ENCODE results near the gene NDUFB8.
"Not testable (repeated sequence)": the region's sequence is repeated elsewhere in the genome, so short reads cannot be mapped to it uniquely, and the experiment has no call there.

The NDUFB8 gene

DNA sequence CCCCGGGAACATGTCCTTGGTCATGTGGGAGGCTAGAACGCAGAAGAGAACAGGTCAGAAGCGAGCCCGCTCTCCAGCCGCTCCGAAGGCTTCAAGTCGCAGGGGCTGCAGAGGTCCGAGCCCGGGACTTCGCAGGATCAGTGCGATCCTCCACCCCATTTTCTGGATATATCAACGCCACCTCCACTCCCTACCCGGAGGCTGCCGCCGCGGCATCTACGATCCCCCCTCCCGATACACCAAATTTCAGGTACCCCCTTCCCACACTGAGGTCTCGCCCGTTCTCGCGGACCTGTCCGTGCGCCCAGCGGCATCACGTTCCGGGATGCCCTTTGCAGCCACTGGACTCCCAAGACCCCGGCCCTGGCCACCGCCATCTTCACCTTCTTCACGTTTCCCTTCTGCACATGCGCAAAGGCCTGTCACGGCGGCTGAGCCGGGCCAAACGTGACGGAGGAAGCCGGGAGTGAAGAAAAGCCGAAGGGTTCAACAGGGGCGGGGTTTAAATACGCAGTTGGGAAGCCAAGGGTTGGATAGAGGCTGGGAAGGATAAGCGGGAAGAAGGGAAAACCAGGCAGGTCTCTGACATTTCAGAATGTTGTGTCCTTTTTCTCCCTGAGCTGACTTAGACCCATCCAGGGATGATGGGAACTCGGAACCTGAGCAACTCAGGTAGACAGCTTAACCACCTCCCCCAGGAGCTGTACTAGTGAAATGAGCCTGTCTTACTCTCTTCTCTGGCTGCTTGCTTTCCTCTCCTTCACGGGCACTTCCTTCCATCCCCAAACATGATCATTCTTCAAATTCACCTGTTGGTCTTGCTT is at the start of gene NDUFB8:
Gene NDUFB8 (minus strand): TSS at position 397 of the 824 bp plus-strand sequence. CDS start 20 bp downstream, at position 377.
- in situ Hi-C loops (cut with MboI; ENCODE audit: low pct_unique_long_range_greater_than_20kb, low sequenced_read_pairs, unreplicated experiment) = no loop called here
- TF ChIP-seq, protein P1, sequence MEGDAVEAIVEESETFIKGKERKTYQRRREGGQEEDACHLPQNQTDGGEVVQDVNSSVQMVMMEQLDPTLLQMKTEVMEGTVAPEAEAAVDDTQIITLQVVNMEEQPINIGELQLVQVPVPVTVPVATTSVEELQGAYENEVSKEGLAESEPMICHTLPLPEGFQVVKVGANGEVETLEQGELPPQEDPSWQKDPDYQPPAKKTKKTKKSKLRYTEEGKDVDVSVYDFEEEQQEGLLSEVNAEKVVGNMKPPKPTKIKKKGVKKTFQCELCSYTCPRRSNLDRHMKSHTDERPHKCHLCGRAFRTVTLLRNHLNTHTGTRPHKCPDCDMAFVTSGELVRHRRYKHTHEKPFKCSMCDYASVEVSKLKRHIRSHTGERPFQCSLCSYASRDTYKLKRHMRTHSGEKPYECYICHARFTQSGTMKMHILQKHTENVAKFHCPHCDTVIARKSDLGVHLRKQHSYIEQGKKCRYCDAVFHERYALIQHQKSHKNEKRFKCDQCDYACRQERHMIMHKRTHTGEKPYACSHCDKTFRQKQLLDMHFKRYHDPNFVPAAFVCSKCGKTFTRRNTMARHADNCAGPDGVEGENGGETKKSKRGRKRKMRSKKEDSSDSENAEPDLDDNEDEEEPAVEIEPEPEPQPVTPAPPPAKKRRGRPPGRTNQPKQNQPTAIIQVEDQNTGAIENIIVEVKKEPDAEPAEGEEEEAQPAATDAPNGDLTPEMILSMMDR (IDR thresholded peaks at IDR 0.05; ENCODE audit: extremely low read depth, insufficient read depth, missing control alignments) = no peak

DNA sequence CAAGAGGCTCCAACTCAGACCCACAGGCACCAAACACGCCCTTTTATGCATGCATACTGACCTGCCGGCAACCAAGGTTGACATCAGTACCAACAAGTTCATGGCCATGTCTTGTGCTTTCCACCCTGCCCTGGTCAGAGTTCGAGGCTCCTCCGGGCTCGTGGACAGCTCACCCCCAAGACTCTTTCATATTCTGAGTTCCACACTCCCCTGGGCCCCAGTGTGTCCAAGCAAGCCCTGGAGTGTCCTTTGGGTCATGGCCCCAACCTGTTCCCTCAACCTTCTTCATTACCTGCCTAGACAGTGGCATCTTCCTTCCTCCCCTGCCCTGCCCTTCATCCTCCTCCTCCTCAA is 46.6 kb upstream of the NDUFB8 start:
- DNase-seq (ENCODE audit: low spot score) = no peak
- in situ Hi-C loops (cut with MboI; ENCODE audit: low pct_unique_long_range_greater_than_20kb, low sequenced_read_pairs, unreplicated experiment) = no loop called here
- TF ChIP-seq, protein P1 (IDR thresholded peaks at IDR 0.05; ENCODE audit: extremely low read depth, insufficient read depth, missing control alignments) = no peak

More for the DNA sequence above, at the start of gene NDUFB8:
- peak; percentile 82 for DNase-seq (ENCODE audit: low spot score)

DNA sequence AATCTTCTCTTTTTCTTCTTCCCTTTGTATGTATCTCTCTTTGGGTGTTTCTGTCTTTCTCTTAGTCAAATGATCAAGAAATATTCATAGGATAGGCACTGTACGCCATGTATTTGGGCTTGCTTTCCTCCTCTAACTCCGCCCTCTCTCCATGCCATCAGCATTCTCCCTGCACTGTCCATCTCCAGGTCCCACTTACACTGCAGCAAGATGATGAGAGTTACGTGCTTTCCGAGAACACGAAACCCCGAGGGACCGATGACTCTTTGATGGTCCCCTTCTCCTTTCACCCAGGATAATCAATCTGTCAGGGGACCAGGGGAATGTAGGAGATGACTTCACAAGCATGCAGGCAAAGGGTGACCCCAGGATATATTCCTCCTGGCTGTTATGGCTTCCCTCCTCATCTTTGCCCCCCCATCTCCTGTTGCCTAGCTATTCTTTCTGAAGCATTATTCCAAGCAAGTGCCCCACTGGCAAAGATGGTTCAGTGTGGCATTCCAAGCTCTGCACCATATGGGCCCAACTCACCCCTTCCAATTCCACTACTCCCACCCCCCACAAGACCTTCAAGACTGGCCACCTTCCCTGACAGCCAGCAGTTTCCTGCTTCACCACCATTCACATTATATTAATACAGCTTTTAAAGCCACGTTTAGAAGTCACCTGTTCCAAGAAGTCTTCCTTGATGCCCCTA is 46.1 kb upstream of the NDUFB8 start:
- no peak for DNase-seq (ENCODE audit: low spot score)
- in situ Hi-C loops (cut with MboI; ENCODE audit: low pct_unique_long_range_greater_than_20kb, low sequenced_read_pairs, unreplicated experiment) = no loop called here
- TF ChIP-seq, protein P1 (IDR thresholded peaks at IDR 0.05; ENCODE audit: extremely low read depth, insufficient read depth, missing control alignments) = no peak

DNA sequence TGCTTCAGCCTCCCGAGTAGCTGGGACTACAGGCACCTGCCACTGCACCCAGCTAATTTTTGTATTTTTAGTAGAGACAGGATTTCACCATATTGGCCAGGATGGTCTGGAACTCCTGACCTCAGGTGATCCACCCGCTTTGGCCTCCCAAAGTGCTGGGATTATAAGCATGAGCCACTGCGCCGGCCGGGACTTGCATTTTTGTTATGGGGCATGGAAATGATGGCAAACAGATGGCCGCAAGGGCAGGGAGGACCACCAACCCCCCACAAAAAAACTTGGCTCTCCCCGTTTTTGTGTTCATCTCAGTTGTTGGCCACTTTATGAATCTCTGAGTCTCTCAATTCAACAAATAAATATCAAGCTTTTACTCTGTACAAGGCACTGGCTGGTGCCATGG is 45.5 kb upstream of the NDUFB8 start:
- in situ Hi-C loops (cut with MboI; ENCODE audit: low pct_unique_long_range_greater_than_20kb, low sequenced_read_pairs, unreplicated experiment); DNase-seq (ENCODE audit: low spot score): not testable (repeated sequence)

DNA sequence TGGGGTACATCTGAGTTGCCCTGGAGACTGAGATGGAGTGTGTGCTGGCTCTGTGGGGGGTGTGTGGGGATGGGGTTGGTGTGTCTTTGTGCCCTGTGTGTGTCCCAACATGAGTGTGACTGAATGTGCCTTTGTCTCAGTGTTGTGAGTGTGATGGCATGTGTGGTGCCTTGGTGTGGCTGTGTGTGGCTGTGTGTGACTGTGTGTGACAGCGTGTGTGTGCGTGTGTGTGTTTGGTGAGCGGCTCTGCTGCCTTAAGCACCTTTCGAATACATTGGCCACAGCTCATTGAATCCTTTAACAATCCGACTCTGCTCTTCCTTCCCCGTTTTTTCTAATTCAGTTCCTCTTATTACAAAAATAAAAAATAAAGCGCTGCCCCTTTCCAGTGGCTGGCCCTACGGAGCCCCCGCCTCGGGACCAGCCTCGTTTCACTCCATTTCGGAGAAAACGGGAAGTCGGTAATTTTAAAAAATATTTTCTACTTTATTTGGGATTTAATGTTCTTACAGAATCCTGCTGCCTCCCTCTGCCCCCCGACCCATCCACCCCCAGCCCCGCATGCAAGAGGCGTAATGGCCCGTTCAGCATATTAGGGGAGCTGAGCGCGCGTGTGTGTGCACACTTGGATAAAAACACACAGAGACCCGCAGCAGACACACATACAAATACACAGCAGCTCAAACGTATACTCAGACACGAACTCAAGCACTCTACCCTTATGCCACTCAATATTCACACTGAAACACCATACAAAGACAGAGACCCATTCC is 41.6 kb upstream of the NDUFB8 start:
- no peak for DNase-seq (ENCODE audit: low spot score)
- in situ Hi-C loops (cut with MboI; ENCODE audit: low pct_unique_long_range_greater_than_20kb, low sequenced_read_pairs, unreplicated experiment) = no loop called here
- TF ChIP-seq, protein P1 (IDR thresholded peaks at IDR 0.05; ENCODE audit: extremely low read depth, insufficient read depth, missing control alignments) = no peak

DNA sequence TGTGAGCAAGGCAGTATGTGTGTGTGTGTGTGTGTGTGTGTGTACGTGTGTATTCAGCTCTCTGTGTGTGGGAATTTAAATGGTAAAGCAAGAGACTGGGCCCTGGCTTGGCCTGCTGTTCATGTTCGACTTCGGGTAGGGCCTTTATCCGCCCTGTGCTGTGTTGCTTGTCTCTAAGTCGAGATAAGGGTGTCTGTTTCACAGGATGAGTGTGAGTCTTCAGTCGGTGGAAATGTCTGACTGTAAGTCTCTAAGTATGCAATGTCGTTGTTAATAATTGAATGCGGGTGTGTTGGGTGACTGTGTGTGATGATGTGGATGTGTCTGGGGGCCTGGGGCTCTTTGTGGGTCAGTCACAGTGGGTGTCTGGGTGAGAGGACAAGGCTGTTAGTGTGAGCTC is 40.8 kb upstream of the NDUFB8 start:
- DNase-seq (ENCODE audit: low spot score) = no peak
- TF ChIP-seq, protein P1 (IDR thresholded peaks at IDR 0.05; ENCODE audit: extremely low read depth, insufficient read depth, missing control alignments) = no peak
- in situ Hi-C loops (cut with MboI; ENCODE audit: low pct_unique_long_range_greater_than_20kb, low sequenced_read_pairs, unreplicated experiment) = no loop called here

All from GM13977 (cell line).